ENCODE measurements around the gene SSPN. TPM values are rescaled to one million over a fixed set of nuclear protein-coding genes. Genes with fewer than 3 reads are reported as not detected.

SSPN gene
- total RNA-seq, 1 experiment from 2014 or later, result 0.17 TPM

- no TSS peak for BruUV-seq (replicated peaks)
- ChIA-PET CTCF (no interaction called here), POLR2A (no interaction called here)
These were observed 45.3 kb upstream of the SSPN start for GRCh38 chr12:26149968-26150500.

More at GRCh38 chr12:26149968-26150500, 45.3 kb upstream of the SSPN start:
- H3K4me1 ChIP-seq (ENCODE audit: control insufficient read depth in 1 of 2, insufficient read depth in 2 of 2, low read length in 2 of 2), result peaks cover 15 to 26% of the 10 kb centered on the region in 2 experiments
- no peaks in the 10 kb centered on the region for H3K9me2 ChIP-seq (ENCODE audit: insufficient read depth)
- H3K79me2 ChIP-seq (ENCODE audit: insufficient read depth, low read length), result no peaks in the 10 kb centered on the region
- TF ChIP-seq SRF (IDR thresholded peaks at IDR 0.05; ENCODE audit: low read depth), result no peak
- TF ChIP-seq CBX3 (IDR thresholded peaks at IDR 0.05; ENCODE audit: low read depth), result no peak
- TF ChIP-seq ELF1 (IDR thresholded peaks at IDR 0.05; ENCODE audit: borderline replicate concordance, low read depth), result no peak
- no peak for TF ChIP-seq JUND (IDR thresholded peaks at IDR 0.05)
- TF ChIP-seq ZNF274 (IDR thresholded peaks at IDR 0.05; ENCODE audit: low read depth, low read length), result no peak
- TF ChIP-seq EGR1 (IDR thresholded peaks at IDR 0.05; ENCODE audit: low read depth), result no peak
- TF ChIP-seq RAD21 (IDR thresholded peaks at IDR 0.05; ENCODE audit: low read depth), result no peak
- no peak for TF ChIP-seq EZH2 (IDR thresholded peaks at IDR 0.05)
- no peak for TF ChIP-seq POLR2AphosphoS5 (IDR thresholded peaks at IDR 0.05; ENCODE audit: low read depth, low read length)
- TF ChIP-seq YY1 (IDR thresholded peaks at IDR 0.05; ENCODE audit: extremely low read depth, insufficient replicate concordance, low read depth, low read length), result no peak
- no peak for TF ChIP-seq ZBTB33 (IDR thresholded peaks at IDR 0.05; ENCODE audit: extremely low read depth, insufficient replicate concordance, low read length)
- TF ChIP-seq EZH2phosphoT487 (IDR thresholded peaks at IDR 0.05; ENCODE audit: borderline replicate concordance), result no peak
- no peak for TF ChIP-seq CEBPB (IDR thresholded peaks at IDR 0.05; ENCODE audit: low read depth)
- TF ChIP-seq TCF7L2 (IDR thresholded peaks at IDR 0.05; ENCODE audit: borderline replicate concordance, extremely low read depth, insufficient read depth, insufficient read length), result no peak
- no peak for TF ChIP-seq FOSL1 (IDR thresholded peaks at IDR 0.05; ENCODE audit: low read depth)
- TF ChIP-seq MAX (IDR thresholded peaks at IDR 0.05), result no peak
- TF ChIP-seq ATF3 (IDR thresholded peaks at IDR 0.05), result no peak
- TF ChIP-seq REST (IDR thresholded peaks at IDR 0.05; ENCODE audit: low read depth), result no peak
- no peak for TF ChIP-seq SIN3A (IDR thresholded peaks at IDR 0.05; ENCODE audit: low read depth)
- TF ChIP-seq POLR2A (IDR thresholded peaks at IDR 0.05; ENCODE audit: borderline replicate concordance, extremely low read depth, insufficient read depth, insufficient read length), result no peak
- no peaks in the 10 kb centered on the region for H3K27me3 ChIP-seq (ENCODE audit: insufficient read depth, low read length)
- RAD21 ChIA-PET (ENCODE audit: low non-redundant PET in 1 of 2, low total read pairs in 2 of 2, uncharacterized antibody in 2 of 2, unreplicated experiment in 2 of 2), result no interaction called here
- no peak overlapping the region for H3K27ac ChIP-seq (ENCODE audit: low read depth, low read length)
- no peak overlapping the region for H3K4me3 ChIP-seq (replicated peaks in 1 of 2; ENCODE audit: low read depth in 1 of 2, low read length in 2 of 2)
- no peak overlapping the region for H2AFZ ChIP-seq (ENCODE audit: low read depth, low read length, poor library complexity, severe bottlenecking)
- ATAC-seq, result no peak
- H3K9ac ChIP-seq (ENCODE audit: low read length), result no peak overlapping the region
- H3K4me2 ChIP-seq (ENCODE audit: low read length), result no peak overlapping the region
- no peaks in the 10 kb centered on the region for H3K36me3 ChIP-seq (ENCODE audit: control insufficient read depth in 1 of 2, insufficient read depth in 2 of 2, low read length in 2 of 2)
- DNase-seq (ENCODE audit: low read depth, low spot score), result no peak
- no peaks in the 10 kb centered on the region for H3K9me3 ChIP-seq (ENCODE audit: control insufficient read depth in 1 of 2, insufficient read depth in 1 of 2, low read depth in 1 of 2, low read length in 2 of 2)
- H4K20me1 ChIP-seq (ENCODE audit: insufficient read depth), result no peaks in the 10 kb centered on the region
- intact Hi-C loops (cut with micrococcal nuclease), result no loop called here

Measured in HCT116 (cell line).